Measurements from ENCODE around the gene TRAM2.

TRAM2 gene

GRCh38 chr6:52531396-52531795, 45.5 kb downstream of the TRAM2 start:
- no peaks in the 10 kb centered on the region for H3K9me3 ChIP-seq (ENCODE audit: low read length)
- no peak overlapping the region for H3K4me3 ChIP-seq (ENCODE audit: low read depth, low read length, poor library complexity, severe bottlenecking)
- H3K79me2 ChIP-seq (ENCODE audit: insufficient read depth, low read length) = peaks cover 8% of the 10 kb centered on the region; the same call in 1 of the 2 replicates
- no peak overlapping the region for H2AFZ ChIP-seq (ENCODE audit: low read length)
- H4K20me1 ChIP-seq (ENCODE audit: insufficient read depth, low read length) = no peaks in the 10 kb centered on the region
- peak overlapping the region; percentile 95 for H3K27ac ChIP-seq (ENCODE audit: low read depth, low read length, poor library complexity, severe bottlenecking)
- H3K4me1 ChIP-seq (ENCODE audit: insufficient read depth, low read length, severe bottlenecking) = peaks cover 86% of the 10 kb centered on the region
- H3F3A ChIP-seq (ENCODE audit: insufficient read depth, low read length) = peaks cover 6% of the 10 kb centered on the region; the same call in 1 of the 2 replicates
- no peaks in the 10 kb centered on the region for H3K9me2 ChIP-seq (ENCODE audit: low read depth, low read length)
- peaks cover 25% of the 10 kb centered on the region for H3K36me3 ChIP-seq (ENCODE audit: insufficient read depth, low read length)
- H3K9ac ChIP-seq (ENCODE audit: low read length) = no peak overlapping the region; the same call in 1 of the 2 replicates
- H3K27me3 ChIP-seq (ENCODE audit: insufficient read depth, low read length) = no peaks in the 10 kb centered on the region
- H3K4me2 ChIP-seq (ENCODE audit: low read length) = no peak overlapping the region; the same call in 1 of the 2 replicates
- TF ChIP-seq EZH2 (IDR thresholded peaks at IDR 0.05; ENCODE audit: borderline replicate concordance, low read length) (no peak), CTCF (IDR thresholded peaks at IDR 0.05; ENCODE audit: low read length) (no peak)

GRCh38 chr6:52530351-52530750, 46.5 kb downstream of the TRAM2 start:
- peaks cover 4% of the 10 kb centered on the region; the same call in 1 of the 2 replicates for H3K79me2 ChIP-seq (ENCODE audit: insufficient read depth, low read length)
- TF ChIP-seq EZH2 (IDR thresholded peaks at IDR 0.05; ENCODE audit: borderline replicate concordance, low read length) = no peak

GRCh38 chr6:52529311-52529710, 47.5 kb downstream of the TRAM2 start:
- H3K9me3 ChIP-seq (ENCODE audit: low read length) = no peaks in the 10 kb centered on the region
- H3K9me2 ChIP-seq (ENCODE audit: low read depth, low read length) = no peaks in the 10 kb centered on the region
- peak overlapping the region; percentile 29; the same call in 1 of the 2 replicates for H3K9ac ChIP-seq (ENCODE audit: low read length)
- H3K4me2 ChIP-seq (ENCODE audit: low read length) = peak overlapping the region; percentile 25
- peak overlapping the region; percentile 95 for H3K27ac ChIP-seq (ENCODE audit: low read depth, low read length, poor library complexity, severe bottlenecking)
- peak overlapping the region; percentile 14 for H3K4me3 ChIP-seq (ENCODE audit: low read depth, low read length, poor library complexity, severe bottlenecking)
- H3K4me1 ChIP-seq (ENCODE audit: insufficient read depth, low read length, severe bottlenecking) = peaks cover 86% of the 10 kb centered on the region
- H3F3A ChIP-seq (ENCODE audit: insufficient read depth, low read length) = no peaks in the 10 kb centered on the region
- TF ChIP-seq CTCF (IDR thresholded peaks at IDR 0.05; ENCODE audit: low read length) = no peak
- no peak for TF ChIP-seq EZH2 (IDR thresholded peaks at IDR 0.05; ENCODE audit: borderline replicate concordance, low read length)
- no peak overlapping the region for H2AFZ ChIP-seq (ENCODE audit: low read length)
- peaks cover 13% of the 10 kb centered on the region for H3K36me3 ChIP-seq (ENCODE audit: insufficient read depth, low read length)
- H4K20me1 ChIP-seq (ENCODE audit: insufficient read depth, low read length) = no peaks in the 10 kb centered on the region
- peaks cover 4% of the 10 kb centered on the region; the same call in 1 of the 2 replicates for H3K79me2 ChIP-seq (ENCODE audit: insufficient read depth, low read length)
- H3K27me3 ChIP-seq (ENCODE audit: insufficient read depth, low read length) = no peaks in the 10 kb centered on the region

More at GRCh38 chr6:52530351-52530750, 46.5 kb downstream of the TRAM2 start:
- Histone ChIP-seq H3K9me2 (ENCODE audit: low read depth, low read length) (no peaks in the 10 kb centered on the region), H3K4me3 (ENCODE audit: low read depth, low read length, poor library complexity, severe bottlenecking) (no peak overlapping the region), H3K27ac (ENCODE audit: low read depth, low read length, poor library complexity, severe bottlenecking) (peak overlapping the region; percentile 95), H3K9me3 (ENCODE audit: low read length) (no peaks in the 10 kb centered on the region), H3K9ac (ENCODE audit: low read length) (no peak overlapping the region), H2AFZ (ENCODE audit: low read length) (no peak overlapping the region), H3K27me3 (ENCODE audit: insufficient read depth, low read length) (no peaks in the 10 kb centered on the region), H4K20me1 (ENCODE audit: insufficient read depth, low read length) (no peaks in the 10 kb centered on the region), H3K4me2 (ENCODE audit: low read length) (peak overlapping the region; percentile 25; the same call in 1 of the 2 replicates), H3K36me3 (ENCODE audit: insufficient read depth, low read length) (peaks cover 24% of the 10 kb centered on the region), H3F3A (ENCODE audit: insufficient read depth, low read length) (no peaks in the 10 kb centered on the region), H3K4me1 (ENCODE audit: insufficient read depth, low read length, severe bottlenecking) (peaks cover 86% of the 10 kb centered on the region)

GRCh38 chr6:52527436-52527835, 49.4 kb downstream of the TRAM2 start:
- Histone ChIP-seq H3K36me3 (ENCODE audit: insufficient read depth, low read length) (peaks cover 4% of the 10 kb centered on the region; the same call in 1 of the 2 replicates), H3K27me3 (ENCODE audit: insufficient read depth, low read length) (no peaks in the 10 kb centered on the region), H3K9me3 (ENCODE audit: low read length) (no peaks in the 10 kb centered on the region), H3K27ac (ENCODE audit: low read depth, low read length, poor library complexity, severe bottlenecking) (peak overlapping the region; percentile 95), H3K4me1 (ENCODE audit: insufficient read depth, low read length, severe bottlenecking) (peaks cover 95% of the 10 kb centered on the region), H3K4me2 (ENCODE audit: low read length) (no peak overlapping the region), H3K9ac (ENCODE audit: low read length) (no peak overlapping the region), H3K4me3 (ENCODE audit: low read depth, low read length, poor library complexity, severe bottlenecking) (no peak overlapping the region), H4K20me1 (ENCODE audit: insufficient read depth, low read length) (no peaks in the 10 kb centered on the region), H3K9me2 (ENCODE audit: low read depth, low read length) (no peaks in the 10 kb centered on the region), H3K79me2 (ENCODE audit: insufficient read depth, low read length) (no peaks in the 10 kb centered on the region; the same call in 1 of the 2 replicates), H2AFZ (ENCODE audit: low read length) (no peak overlapping the region), H3F3A (ENCODE audit: insufficient read depth, low read length) (no peaks in the 10 kb centered on the region)
- TF ChIP-seq CTCF (IDR thresholded peaks at IDR 0.05; ENCODE audit: low read length) (no peak), EZH2 (IDR thresholded peaks at IDR 0.05; ENCODE audit: borderline replicate concordance, low read length) (no peak)

All from OCI-LY1 (cell line).